Measurements from ENCODE around the gene SPSB1.

GRCh38 chr1:9397997-9398526, 105.4 kb downstream of the SPSB1 start:
- TF ChIP-seq ZBTB7A (IDR thresholded peaks at IDR 0.05; ENCODE audit: low read depth) (no peak), TCF12 (IDR thresholded peaks at IDR 0.05; ENCODE audit: low read depth) (no peak), USF1 (IDR thresholded peaks at IDR 0.05) (no peak), FOXM1 (IDR thresholded peaks at IDR 0.05; ENCODE audit: borderline replicate concordance, low read depth) (no peak), TEAD4 (IDR thresholded peaks at IDR 0.05) (no peak), EGR1 (IDR thresholded peaks at IDR 0.05) (no peak), CEBPB (IDR thresholded peaks at IDR 0.05) (no peak), NFIC (IDR thresholded peaks at IDR 0.05) (no peak), RAD21 (IDR thresholded peaks at IDR 0.05; ENCODE audit: low read depth) (no peak)
- TF ChIP-seq, protein P1, sequence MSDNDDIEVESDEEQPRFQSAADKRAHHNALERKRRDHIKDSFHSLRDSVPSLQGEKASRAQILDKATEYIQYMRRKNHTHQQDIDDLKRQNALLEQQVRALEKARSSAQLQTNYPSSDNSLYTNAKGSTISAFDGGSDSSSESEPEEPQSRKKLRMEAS (IDR thresholded peaks at IDR 0.05) = no peak
